ENCODE data around the gene TIGD4. TPM values are rescaled to one million over a fixed set of nuclear protein-coding genes. Genes with fewer than 3 reads are reported as not detected.

TIGD4 gene
- 0.11 TPM in 1 of 2 replicates, not detected in the other for total RNA-seq

DNA sequence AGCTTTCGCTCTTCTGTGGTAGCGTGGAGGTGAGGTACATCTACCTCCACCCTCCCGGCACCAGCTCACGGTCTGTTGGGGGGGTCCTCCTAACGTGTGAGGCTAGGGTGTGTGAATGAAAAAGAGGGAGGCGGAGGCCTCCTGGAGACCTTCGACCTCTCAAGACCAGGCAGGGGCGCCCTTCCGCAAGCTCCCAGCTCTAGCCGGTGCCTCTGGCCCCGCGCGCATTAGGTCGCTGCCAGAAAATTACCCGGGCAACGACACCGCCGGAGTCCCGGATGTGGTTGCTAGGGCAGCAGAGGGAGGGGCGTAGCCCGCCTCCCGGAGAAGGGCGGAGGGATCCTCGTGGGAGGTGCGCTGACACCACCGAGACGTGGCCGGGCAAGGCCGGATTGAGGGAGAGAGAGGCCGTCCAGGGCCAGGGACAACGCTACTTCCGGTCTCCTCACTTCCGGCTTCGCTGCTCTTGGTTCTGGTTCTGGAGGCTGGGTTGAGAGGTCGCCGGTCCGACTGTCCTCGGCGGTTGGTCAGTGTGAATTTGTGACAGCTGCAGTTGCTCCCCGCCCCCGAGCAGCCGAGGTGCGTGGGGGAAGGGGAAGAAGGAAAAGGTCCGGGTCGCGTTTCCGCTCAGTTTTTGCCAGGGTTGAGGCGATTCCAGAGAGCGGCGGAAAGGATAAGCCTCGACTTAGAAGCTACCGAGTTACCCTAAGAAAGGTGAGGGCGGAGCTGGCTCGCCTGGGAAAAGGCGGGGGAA, at the start of gene TIGD4, which contains the start of gene ARFIP1:
Gene TIGD4, minus strand, starts transcription at position 218 of the 754 bp plus-strand sequence. CDS start 8,726 bp downstream, outside the sequence.
Gene ARFIP1, plus strand, starts transcription at position 442 of the 754 bp plus-strand sequence. CDS start 49,680 bp downstream, outside the sequence.

Other genes starting within 250 kb of the TIGD4 start
- gene FBXW7, start 243.6 kb downstream of the TIGD4 start, total RNA-seq, result 18.7 and 35.5 TPM in 2 replicates
- 30.5 and 66.2 TPM in 2 replicates for gene TMEM154, start 99.7 kb downstream of the TIGD4 start, total RNA-seq
- gene ARFIP1, start 224 bp upstream of the TIGD4 start, total RNA-seq, result 23.1 and 32.2 TPM in 2 replicates
- gene FHDC1, start 156.6 kb upstream of the TIGD4 start, total RNA-seq, result 2.3 and 6.6 TPM in 2 replicates